ENCODE results near the gene MYH6. TPM values are rescaled to one million over a fixed set of nuclear protein-coding genes. Genes with fewer than 3 reads are reported as not detected.
A peak's percentile ranks its signal among the peaks of the same experiment; 100 is the strongest.
"Not testable (repeated sequence)": the region's sequence is repeated elsewhere in the genome, so short reads cannot be mapped to it uniquely, and the experiment has no call there.

Gene MYH6
- total and polyA plus RNA-seq, 2 of the 13 experiments (the other 11 are each of a cell fraction or from before 2014, with no cell fraction given) = 0.01 TPM; not detected in 1

GRCh38 chr14:23456883-23457586, 49.0 kb upstream of the MYH6 start:
- CTCF ChIA-PET (ENCODE audit: low intra/inter-chr PET ratio, low total read pairs) = interaction anchor here (0.7 kb wide), 1 partner anchor 77 kb away, joined by 3 read pairs; no protein-coding TSS in a partner anchor
- FAIRE-seq; TF ChIP-seq TCF12 (IDR thresholded peaks at IDR 0.05): not testable (repeated sequence)
- 86% methylated on average over 11 of the region's 11 CpGs for WGBS (ENCODE audit: low lambda C conversion rate)
- TF ChIP-seq STAG1 (CRISPR knock-in tag; IDR thresholded peaks at IDR 0.05) (peak; percentile 29), ZSCAN5A (CRISPR knock-in tag; IDR thresholded peaks at IDR 0.05; ENCODE audit: borderline replicate concordance) (0 out of 2 replicates have a peak, but pooled peaks have one; percentile 17), NFAT5 (CRISPR knock-in tag; IDR thresholded peaks at IDR 0.05) (0 out of 2 replicates have a peak, but pooled peaks have one; percentile 61), SMC3 (IDR thresholded peaks at IDR 0.05; ENCODE audit: low read length) (peak; percentile 25; the same call in 1 of the 2 replicates), ZNF776 (CRISPR knock-in tag; IDR thresholded peaks at IDR 0.05) (0 out of 2 replicates have a peak, but pooled peaks have one; percentile 37), TEAD3 (CRISPR knock-in tag; optimal IDR thresholded peaks at IDR 0.05; ENCODE audit: borderline replicate concordance) (peak; percentile 20), CTCF (CRISPR knock-in tag; IDR thresholded peaks at IDR 0.05) (peak; percentile 37; the same call in 1 of the 2 replicates), ZNF333 (CRISPR knock-in tag; IDR thresholded peaks at IDR 0.05; ENCODE audit: borderline replicate concordance) (0 out of 2 replicates have a peak, but pooled peaks have one; percentile 9), TCF12 (CRISPR knock-in tag; IDR thresholded peaks at IDR 0.05) (0 out of 2 replicates have a peak, but pooled peaks have one; percentile 56), MLXIP (CRISPR knock-in tag; IDR thresholded peaks at IDR 0.05; ENCODE audit: borderline replicate concordance) (0 out of 2 replicates have a peak, but pooled peaks have one; percentile 35)

More at GRCh38 chr14:23456883-23457586, 49.0 kb upstream of the MYH6 start:
- H3K4me2 ChIP-seq (ENCODE audit: low read depth, low read length); H3K9me3 ChIP-seq (ENCODE audit: low read length); in situ Hi-C loops (cut with HindIII; ENCODE audit: extremely low pct_ligation_motif_present, low pct_unique_long_range_greater_than_20kb); H2AFZ ChIP-seq (ENCODE audit: low read length); H3K36me3 ChIP-seq (replicated peaks in 1 of 2; ENCODE audit: control insufficient read depth in 1 of 2, insufficient read depth in 2 of 2, low read length in 2 of 2); H3K9ac ChIP-seq (ENCODE audit: insufficient read depth, low read depth, low read length); H4K20me1 ChIP-seq (ENCODE audit: insufficient read depth, low read length); H3K27me3 ChIP-seq (ENCODE audit: control insufficient read depth in 1 of 2, insufficient read depth in 2 of 2, low read length in 2 of 2); H3K27ac ChIP-seq (ENCODE audit: extremely low read length, insufficient read depth, low read length); H3K4me3 ChIP-seq (replicated peaks in 1 of 3; ENCODE audit: insufficient read depth in 1 of 3, low read depth in 2 of 3, low read length in 3 of 3); DNase-seq (ENCODE audit: low spot score); H3K79me2 ChIP-seq (ENCODE audit: insufficient read depth, low read length); BruUV-seq (replicated peaks): not testable (repeated sequence)
- peak; percentile 62 for ATAC-seq
- POLR2A ChIA-PET = interaction anchor here (0.8 to 1.7 kb wide), 10 partner anchors 10 to 362 kb away, joined by 3 to 8 read pairs (median 4); partner anchors contain the start of genes ACIN1, C14orf119, MYH7 and NGDN
- peaks cover 32% of the 10 kb centered on the region for H3K4me1 ChIP-seq (ENCODE audit: insufficient read depth, low read length)
- intact Hi-C loops (cut with micrococcal nuclease; ENCODE audit: unreplicated experiment) = loop anchor here (1.0 to 5.0 kb wide), 3 partner anchors 12 to 192 kb away; partner anchors contain the start of gene NGDN
